ENCODE measurements around the gene C19orf12. TPM values are rescaled to one million over a fixed set of nuclear protein-coding genes. Genes with fewer than 3 reads are reported as not detected.

Gene C19orf12
- total and polyA plus RNA-seq, 2 donors (not counting 3 experiments of a cell fraction or from before 2014, with no cell fraction given), result 20.4 to 22.9 TPM

- peak overlapping the region; percentile 75 for H3K4me2 ChIP-seq (ENCODE audit: insufficient read depth, low read length)
- ChIA-PET CTCF (interaction anchor here (0.9 to 5.1 kb wide), 3 partner anchors 49 to 63 kb away, joined by 4 to 66 read pairs (median 37); no protein-coding TSS in a partner anchor), POLR2A (no interaction called here)
- no peaks in the 10 kb centered on the region for H4K20me1 ChIP-seq (replicated peaks; ENCODE audit: control insufficient read depth, extremely low read depth, insufficient read depth, low read length)
- H3K4me3 ChIP-seq (replicated peaks in 1 of 3; ENCODE audit: insufficient read depth in 1 of 3, low read depth in 1 of 3, low read length in 3 of 3), result no peak overlapping the region
- H3K27me3 ChIP-seq (ENCODE audit: control insufficient read depth in 2 of 2, insufficient read depth in 2 of 2, low read length in 2 of 2), result no peaks in the 10 kb centered on the region
- no peaks in the 10 kb centered on the region for H3K36me3 ChIP-seq (ENCODE audit: control insufficient read depth in 2 of 2, extremely low read depth in 1 of 2, insufficient read depth in 2 of 2, low read length in 2 of 2)
- BruUV-seq (replicated peaks), result no TSS peak
- H3K9me1 ChIP-seq (replicated peaks; ENCODE audit: control insufficient read depth, extremely low read depth, insufficient read depth, low read length), result no peaks in the 10 kb centered on the region
- peaks cover 23% of the 10 kb centered on the region for H3K4me1 ChIP-seq (ENCODE audit: control insufficient read depth, extremely low read depth, insufficient read depth, low read length)
- FAIRE-seq (no peak), DNase-seq (ENCODE audit: low read depth, low spot score) (no peak)
- peak overlapping the region; percentile 32 for H3K27ac ChIP-seq (ENCODE audit: insufficient read depth, low read depth, low read length)
- intact Hi-C loops (cut with micrococcal nuclease), result loop anchor here (2.0 kb wide), 1 partner anchor 27 kb away; no protein-coding TSS in a partner anchor
- H3K9ac ChIP-seq (replicated peaks; ENCODE audit: extremely low read depth, insufficient read depth, low read length), result no peak overlapping the region
- H3K9me3 ChIP-seq (replicated peaks; ENCODE audit: control insufficient read depth, insufficient read depth, low read length), result no peaks in the 10 kb centered on the region
- no peaks in the 10 kb centered on the region for H3K79me2 ChIP-seq (ENCODE audit: control insufficient read depth, insufficient read depth, low read length)
- dilution Hi-C loops (cut with MboI; ENCODE audit: extremely low pct_ligation_motif_present, low sequenced_read_pairs), result no loop called here
- H2AFZ ChIP-seq (ENCODE audit: low read depth, low read length), result no peak overlapping the region
- TF ChIP-seq POLR2A (IDR thresholded peaks at IDR 0.05; ENCODE audit: low read depth, low read length) (no peak), MYC (IDR thresholded peaks at IDR 0.05; ENCODE audit: low read depth, low read length) (no peak), JUN (IDR thresholded peaks at IDR 0.05; ENCODE audit: borderline replicate concordance, insufficient read depth, insufficient read length, low read depth) (no peak), POLR2AphosphoS5 (IDR thresholded peaks at IDR 0.05; ENCODE audit: insufficient read depth, low read depth, low read length) (no peak), CTCF (IDR thresholded peaks at IDR 0.05; ENCODE audit: extremely low read depth in 1 of 2, insufficient read depth in 1 of 2, low read depth in 1 of 2, low read length in 2 of 2) (no peak), GATA2 (IDR thresholded peaks at IDR 0.05; ENCODE audit: insufficient read depth, insufficient read length, low read depth, low read length) (no peak), FOS (IDR thresholded peaks at IDR 0.05; ENCODE audit: borderline replicate concordance, insufficient read depth, low read length) (no peak), EZH2 (IDR thresholded peaks at IDR 0.05; ENCODE audit: borderline replicate concordance, low read depth, low read length, severe bottlenecking) (no peak), MAX (IDR thresholded peaks at IDR 0.05; ENCODE audit: insufficient read depth, insufficient read length) (no peak)
Measured at GRCh38 chr19:29667387-29667783, 47.7 kb downstream of the C19orf12 start.
